ENCODE measurements around the gene USP34.

The USP34 gene

GRCh38 chr2:61368687-61369665 lies 101.9 kb downstream of the USP34 start:
- no peak for DNase-seq

DNA sequence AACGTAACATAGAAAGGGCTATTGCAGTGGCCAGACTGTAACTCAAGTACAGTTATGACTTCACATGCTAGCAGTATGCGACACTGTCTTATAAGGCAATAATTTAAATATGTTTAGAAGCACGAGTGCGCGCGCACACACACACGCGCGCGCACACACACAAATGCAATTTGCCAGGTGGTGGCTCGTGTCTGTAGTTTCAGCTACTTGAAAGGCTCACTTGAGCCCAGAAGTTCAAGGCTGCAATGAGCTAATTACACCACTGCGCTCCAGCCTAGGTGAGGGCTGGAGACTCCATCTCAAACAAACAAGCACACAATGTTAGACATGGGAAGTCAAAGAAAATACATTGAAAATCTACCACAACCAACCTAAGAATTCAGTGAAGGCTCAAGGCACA lies 103.7 kb downstream of the USP34 start:
- DNase-seq, result no peak

DNA sequence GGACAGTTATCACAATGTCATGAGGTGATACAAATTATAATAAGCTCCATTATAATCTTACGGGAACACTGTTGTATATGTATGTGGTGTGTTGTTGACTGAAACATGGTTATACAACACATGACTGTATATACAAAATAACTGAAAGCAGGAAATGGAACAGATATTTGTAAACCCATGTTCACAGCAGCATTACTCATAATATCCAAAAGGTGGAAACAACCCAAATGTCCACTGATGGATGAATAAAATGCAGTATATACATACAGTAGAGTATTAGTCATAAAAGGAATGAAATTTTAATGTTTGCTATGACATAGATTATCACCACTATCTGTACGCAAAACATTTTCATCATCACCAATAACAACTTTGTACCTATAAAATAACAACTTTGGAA lies 107.3 kb downstream of the USP34 start:
- no peak for DNase-seq

DNA sequence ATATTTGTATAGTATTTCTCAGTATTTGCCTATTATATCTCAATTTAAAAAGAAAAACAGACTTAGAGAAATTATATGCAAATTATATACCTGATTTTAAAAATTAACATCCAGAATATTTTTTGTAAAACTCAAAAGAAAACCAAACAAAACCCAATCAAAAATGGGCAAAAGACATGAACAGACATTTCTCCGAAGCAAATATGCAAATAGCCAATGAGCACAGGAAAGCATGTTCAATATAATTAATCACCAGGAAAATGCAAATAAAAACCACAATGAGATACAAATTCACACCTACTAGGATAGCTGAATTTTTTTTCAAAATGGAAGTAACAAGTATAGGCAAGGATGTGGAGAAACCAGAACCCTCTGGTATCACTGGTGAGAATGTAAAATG lies 108.0 kb downstream of the USP34 start:
- no peak for DNase-seq

- DNase-seq, result no peak
These were observed 109.8 kb downstream of the USP34 start for GRCh38 chr2:61361068-61361467.

DNA sequence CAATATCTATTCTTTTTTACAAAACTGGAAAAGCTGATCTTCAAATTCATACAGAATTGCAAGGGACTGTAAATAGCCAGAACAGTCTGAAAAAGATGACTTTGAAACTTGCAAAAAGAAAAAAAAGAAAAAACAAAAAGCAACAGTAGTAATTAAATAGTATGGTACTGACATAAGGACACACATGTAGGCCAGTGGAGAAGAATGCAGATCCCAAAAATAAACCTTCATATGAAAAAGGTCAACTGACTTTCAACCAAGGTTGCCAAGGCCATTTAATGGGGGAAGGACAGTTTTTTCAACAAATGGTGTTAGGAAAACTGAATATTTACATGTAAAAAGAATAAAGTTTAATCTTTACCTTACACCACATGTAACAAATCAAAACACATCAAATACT lies 111.8 kb downstream of the USP34 start:
- no peak for DNase-seq

DNA sequence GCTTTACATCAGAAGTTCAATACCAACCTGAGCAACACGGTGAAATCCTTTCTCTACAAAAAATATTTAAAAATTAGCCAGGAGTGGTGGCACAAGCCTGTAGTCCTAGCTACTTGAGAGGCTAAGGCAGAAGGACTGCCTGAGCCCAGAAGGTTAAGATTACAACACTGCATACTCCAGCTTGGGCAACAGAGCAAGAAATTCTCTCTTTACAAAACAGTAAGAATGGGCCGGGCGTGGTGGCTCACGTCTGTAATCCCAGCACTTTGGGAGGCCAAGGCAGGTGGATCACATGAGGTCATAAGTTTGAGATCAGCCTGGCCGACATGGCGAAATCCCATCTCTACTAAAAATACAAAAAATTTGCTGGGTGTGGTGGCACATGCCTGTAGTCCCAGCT lies 113.2 kb downstream of the USP34 start:
- no peak for DNase-seq

DNA sequence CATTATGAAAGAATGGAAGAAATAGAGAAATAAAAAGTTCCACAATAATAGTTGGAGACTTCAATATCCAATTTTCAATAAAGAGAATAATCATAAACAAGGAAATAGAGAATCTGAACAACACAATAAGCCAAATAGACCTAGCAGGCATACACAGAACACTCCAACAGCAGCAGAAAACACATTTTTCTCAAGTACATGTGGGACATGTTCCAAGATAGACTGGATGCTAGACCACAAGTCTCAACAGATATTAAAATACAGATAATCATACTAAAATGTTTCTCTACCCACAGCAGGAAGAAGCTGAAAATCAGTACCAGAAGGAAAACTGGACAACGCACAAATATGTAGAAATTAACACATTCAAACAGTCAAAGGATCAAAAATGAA lies 113.9 kb downstream of the USP34 start:
- DNase-seq, result no peak

DNA sequence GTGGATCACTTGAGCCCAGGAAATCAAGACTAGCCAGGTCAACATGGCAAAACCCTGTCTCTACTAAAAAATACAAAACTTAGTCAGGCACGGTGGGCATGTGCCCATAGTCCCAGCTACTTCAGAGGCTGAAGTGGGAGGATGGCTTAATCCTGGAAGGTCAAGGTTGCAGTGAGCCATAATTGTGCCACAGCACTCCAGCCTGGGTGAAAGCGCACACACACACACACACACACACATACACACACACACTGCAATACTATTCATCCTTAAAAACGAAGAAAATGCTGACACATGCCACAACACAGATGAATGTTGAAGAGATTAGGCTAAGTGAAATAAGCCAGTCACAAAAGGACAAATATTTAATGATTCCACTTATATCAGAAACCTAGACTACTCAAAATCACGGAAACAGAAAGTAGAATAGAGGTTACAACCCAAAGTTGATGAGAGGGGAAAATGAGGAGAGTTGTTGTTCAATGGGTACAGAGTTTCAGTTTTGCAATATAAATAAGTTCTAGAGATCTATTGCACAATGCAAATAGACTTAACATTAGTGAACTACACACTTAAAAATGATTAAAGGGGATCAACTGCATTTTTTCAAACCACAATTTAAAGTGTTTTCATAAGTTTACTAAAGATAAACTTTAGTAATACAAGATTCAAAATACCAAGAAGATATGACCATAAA lies 114.5 kb downstream of the USP34 start:
- DNase-seq, result no peak

DNA sequence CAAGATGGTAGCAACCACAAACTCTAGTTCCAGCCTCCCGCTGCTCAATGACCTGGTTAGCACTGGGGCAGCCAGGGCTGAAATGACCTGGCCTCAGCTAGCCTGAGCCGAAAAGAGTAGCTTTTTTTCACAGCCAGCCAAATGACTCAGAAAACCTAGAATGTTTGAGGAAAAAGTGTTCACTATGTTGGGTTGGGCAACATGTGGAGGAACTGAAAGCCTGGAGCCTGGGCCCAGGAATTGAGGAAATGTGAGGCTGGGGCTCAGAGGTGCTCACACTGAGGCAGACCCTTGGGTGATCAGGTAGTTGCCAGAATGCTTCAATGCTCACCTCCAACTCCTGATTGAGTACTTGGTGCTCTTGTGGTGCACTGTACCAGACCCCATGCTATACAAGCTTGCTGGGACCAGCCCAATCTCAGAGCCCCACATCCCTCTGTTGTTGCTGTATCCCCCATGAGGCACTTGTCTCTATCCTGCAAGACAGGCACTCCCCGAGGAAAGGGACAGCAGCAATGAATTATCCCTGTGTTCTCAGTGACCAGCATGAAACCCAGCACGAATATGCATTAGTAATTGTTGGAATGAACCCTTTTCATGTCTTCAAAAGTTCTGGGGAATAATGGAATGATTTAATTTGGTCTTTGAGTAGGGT lies 116.2 kb downstream of the USP34 start:
- DNase-seq, result no peak

DNA sequence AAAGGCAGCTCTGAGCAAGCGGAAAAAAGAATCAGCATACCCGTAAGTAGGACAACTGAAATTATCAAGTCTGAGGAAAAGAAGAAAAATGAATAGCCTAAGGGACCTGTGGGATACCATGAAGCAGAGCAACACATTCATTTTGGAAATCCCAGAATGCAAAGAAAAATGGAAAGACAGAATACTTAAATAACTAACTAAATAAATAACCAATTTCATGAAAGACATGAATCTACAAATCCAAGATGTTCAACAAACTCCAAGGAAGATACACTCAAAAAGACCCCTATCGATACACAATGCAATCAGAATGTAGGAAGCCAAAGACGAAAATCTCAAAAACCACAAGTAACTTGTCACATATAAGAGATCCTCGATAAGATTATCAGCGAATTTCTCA lies 117.0 kb downstream of the USP34 start:
- DNase-seq, result no peak

DNA sequence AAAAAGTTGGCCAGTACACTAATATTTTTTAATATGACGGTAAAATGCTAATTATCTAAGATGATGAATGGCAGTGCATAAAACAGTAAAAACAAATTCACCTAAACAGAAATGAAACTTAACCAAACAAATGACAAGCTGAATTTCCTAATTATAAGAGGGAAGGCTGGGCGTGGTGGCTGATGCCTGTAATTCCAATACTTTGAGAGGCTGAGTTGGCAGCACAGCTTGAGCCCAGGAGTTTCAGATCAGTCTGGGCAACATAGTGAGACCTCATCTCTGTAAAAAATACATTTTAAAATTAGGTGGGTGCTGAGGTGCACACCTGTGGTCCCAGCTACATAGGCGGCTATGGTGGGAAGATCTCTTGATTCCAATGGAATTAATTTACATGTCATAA lies 120.1 kb downstream of the USP34 start:
- DNase-seq, result no peak

GRCh38 chr2:61343141-61343540 lies 127.7 kb downstream of the USP34 start:
- DNase-seq, result no peak

DNA sequence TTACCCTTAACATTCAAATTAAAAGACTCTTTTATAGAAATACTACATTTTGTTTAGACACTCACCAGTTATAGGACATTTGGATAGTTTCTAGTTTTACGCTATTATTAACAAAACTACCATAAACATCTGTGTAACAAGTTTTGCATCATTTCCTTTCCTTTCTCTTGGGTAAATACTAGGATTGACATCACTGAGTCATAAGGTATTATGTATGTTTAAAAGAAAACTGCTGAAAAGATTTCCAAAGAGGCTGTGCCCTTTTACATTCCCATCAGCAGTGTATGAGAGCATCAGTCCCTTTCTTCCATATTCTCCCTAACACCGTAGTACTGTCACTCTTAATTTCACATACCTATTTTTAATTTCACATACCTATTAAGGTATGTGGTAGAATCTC lies 130.6 kb downstream of the USP34 start:
- no peak for DNase-seq

GRCh38 chr2:61338447-61338846 lies 132.4 kb downstream of the USP34 start:
- no peak for DNase-seq

DNA sequence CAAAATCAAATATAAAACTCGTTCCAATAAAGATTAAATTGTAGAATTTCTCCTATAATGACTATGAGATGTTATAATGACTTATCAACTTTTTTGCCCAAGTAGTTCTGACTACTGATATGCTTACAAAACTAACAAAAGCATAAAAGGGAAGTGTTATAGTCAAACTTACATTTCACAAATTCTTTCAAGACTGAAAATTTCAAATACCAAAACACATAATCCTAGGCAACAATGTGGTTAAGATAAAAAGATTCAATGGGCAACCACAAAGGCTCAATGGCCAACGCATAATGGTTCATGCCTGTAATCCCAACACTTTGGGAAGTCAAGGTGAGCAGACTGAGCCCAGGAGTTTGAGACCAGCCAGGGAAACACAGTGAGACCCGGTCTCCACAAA lies 135.7 kb downstream of the USP34 start:
- DNase-seq, result no peak

DNA sequence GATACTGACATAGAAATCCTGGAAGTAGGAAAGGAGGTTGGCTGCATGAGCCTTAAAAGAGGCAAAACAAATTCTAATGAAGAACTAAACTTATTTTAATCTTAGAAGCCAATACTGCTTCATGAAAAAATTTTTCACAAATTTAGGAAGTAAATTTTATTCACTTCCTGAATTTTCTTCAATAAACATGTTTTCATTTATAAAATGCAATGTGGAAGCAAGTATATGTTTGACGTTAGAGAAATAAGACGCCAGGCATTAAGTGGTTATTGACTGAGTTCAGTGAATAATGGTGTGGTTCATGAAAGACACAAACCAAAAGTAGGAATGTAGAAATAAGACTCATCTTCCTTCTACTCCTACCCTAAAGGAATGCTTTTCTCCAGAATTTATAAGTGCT lies 136.4 kb downstream of the USP34 start:
- no peak for DNase-seq

DNA sequence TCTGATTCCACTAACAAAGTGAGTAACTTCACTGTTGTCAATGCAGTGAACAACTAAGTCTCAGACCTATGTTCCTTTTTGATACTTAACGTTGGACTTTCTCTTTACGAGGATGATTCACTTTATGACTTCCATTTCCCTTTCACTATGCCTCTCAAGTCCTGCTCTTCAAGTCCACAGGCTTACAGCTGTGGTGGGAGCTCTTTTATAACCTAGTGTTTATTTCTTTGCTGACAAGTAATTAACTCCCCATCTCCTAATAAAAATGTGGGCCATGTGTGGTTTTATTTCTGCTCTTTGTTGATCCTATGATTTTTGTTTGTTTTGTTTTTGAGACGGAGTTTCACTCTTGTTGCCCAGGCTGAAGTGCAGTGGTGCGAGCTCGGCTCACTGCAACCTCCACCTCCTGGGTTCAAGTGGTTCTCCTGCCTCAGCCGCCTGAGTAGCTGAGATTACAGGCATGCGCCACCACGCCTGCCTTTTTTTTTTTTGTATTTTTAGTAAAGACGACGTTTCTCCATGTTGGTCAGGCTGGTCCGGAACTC lies 142.1 kb downstream of the USP34 start:
- DNase-seq, result no peak

- DNase-seq, result no peak
These were observed 143.7 kb downstream of the USP34 start for GRCh38 chr2:61327173-61327572.

DNA sequence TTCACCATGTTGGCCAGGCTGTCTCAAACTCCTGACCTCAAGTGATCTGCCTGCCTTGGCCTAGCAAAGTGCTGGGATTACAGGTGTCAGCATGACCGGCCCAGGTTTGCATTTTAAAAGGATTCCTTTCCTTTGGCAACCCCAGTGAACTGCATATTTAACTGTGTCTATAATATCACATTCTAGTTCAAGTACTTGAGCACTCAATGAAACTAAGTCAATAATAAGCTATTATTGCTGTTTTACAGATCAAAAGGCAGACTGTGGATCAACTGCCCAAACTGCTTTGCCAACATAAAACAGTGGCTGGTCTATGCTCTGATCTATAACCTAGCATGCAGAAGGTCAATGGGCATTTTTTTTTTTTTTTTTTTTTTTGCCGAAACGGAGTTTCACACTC lies 144.5 kb downstream of the USP34 start:
- no peak for DNase-seq

DNA sequence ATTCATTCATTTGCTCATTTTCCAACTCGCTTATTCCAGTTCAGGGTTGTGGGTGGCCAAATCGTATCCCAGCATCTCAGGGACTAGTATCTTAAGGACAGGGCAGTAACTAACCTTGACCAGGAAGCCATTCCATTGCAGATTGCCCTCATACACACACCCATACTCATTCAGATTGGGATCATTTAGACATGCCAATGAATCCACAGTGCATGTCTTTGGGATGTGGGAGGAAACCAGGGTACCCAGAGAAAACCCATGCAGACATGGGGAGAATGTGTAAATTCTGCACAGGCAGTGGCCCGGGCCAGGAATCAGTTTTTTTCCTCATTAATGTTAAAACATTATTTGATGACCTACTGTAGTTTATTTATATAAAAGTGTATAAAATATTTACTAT lies 150.7 kb downstream of the USP34 start:
- no peak for DNase-seq

- no peak for DNase-seq
These were observed 152.3 kb downstream of the USP34 start for GRCh38 chr2:61318553-61318952.

DNA sequence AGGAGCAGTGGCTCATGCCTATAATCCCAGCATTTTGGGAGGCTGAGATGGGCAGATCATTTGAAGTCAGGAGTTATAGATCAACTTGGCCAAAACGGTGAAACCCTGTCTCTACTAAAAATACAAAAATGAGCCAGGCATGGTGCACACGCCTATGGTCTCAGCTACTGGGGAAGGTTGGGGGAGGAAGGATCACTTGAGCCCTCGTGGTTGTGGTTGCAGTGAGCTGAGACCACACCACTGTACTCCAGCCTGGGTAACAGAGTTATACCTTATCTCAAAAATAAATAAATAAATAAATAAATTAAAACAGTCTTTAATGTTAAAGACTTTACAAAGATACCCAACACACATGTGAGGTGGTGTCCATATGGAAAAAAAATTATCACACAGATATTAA lies 174.9 kb downstream of the USP34 start:
- DNase-seq, result no peak

Measured in effector CD8-positive, alpha-beta T cell (primary cell).